Measurements from ENCODE around the gene CACNB4. TPM values are rescaled to one million over a fixed set of nuclear protein-coding genes. Genes with fewer than 3 reads are reported as not detected.

CACNB4 gene
- total RNA-seq, 1 donor from 2014 or later = 5.6 TPM

DNA sequence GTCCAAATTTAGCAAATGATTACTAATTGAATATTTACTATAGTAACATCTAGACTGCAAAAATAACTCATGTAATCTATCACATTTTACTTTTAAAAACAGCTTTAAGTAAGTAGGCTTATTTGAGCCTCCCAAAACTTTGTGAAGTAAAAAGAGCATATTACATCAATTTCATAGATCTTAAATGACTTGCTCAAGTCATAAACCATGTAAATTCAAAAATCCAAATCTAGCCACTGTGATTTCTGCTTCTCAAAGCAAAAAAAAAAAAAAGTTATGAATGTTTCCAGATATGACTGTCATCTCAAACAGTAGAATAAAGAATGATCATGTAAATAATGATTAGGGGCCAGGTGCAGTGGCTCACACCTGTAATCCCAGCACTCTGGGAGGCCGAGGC is 37.5 kb downstream of the CACNB4 start:
- no peaks in the 10 kb centered on the region for H3K27me3 Mint-ChIP-seq
- TF ChIP-seq, protein P1, sequence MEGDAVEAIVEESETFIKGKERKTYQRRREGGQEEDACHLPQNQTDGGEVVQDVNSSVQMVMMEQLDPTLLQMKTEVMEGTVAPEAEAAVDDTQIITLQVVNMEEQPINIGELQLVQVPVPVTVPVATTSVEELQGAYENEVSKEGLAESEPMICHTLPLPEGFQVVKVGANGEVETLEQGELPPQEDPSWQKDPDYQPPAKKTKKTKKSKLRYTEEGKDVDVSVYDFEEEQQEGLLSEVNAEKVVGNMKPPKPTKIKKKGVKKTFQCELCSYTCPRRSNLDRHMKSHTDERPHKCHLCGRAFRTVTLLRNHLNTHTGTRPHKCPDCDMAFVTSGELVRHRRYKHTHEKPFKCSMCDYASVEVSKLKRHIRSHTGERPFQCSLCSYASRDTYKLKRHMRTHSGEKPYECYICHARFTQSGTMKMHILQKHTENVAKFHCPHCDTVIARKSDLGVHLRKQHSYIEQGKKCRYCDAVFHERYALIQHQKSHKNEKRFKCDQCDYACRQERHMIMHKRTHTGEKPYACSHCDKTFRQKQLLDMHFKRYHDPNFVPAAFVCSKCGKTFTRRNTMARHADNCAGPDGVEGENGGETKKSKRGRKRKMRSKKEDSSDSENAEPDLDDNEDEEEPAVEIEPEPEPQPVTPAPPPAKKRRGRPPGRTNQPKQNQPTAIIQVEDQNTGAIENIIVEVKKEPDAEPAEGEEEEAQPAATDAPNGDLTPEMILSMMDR (conservative IDR thresholded peaks at IDR 0.05) = no peak
- H3K9me3 Mint-ChIP-seq = peaks cover 13% of the 10 kb centered on the region
- no peak overlapping the region for H3K4me3 Mint-ChIP-seq
- H3K4me1 Mint-ChIP-seq (ENCODE audit: unreplicated experiment) = no peaks in the 10 kb centered on the region
- H3K36me3 Mint-ChIP-seq = no peaks in the 10 kb centered on the region
- no peak for DNase-seq (ENCODE audit: extremely low spot score, unreplicated experiment)
- no peak overlapping the region for H3K27ac Mint-ChIP-seq

DNA sequence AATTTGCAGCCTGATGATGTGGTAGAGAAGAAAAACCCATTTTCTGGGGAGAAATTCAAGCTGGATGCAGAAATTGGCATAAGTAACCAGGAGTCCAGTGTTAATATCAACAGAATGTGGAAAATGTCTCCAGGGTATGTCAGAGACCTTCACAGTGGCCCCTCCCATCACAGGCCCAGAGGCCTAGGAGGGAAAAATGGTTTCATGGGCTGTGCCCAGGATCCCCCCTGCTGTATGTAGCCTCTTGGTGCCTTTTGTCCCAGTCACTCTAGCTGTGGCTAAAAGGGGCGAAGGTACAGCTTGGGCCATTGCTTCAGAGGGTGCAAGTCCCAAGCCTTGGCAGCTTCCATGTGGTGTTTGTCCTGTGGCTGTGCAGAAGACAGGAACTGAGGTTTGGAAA is 40.2 kb downstream of the CACNB4 start:
- H3K27ac Mint-ChIP-seq = no peak overlapping the region
- H3K27me3 Mint-ChIP-seq = no peaks in the 10 kb centered on the region
- peaks cover 14% of the 10 kb centered on the region for H3K9me3 Mint-ChIP-seq
- no peaks in the 10 kb centered on the region for H3K36me3 Mint-ChIP-seq
- TF ChIP-seq, protein P1 (conservative IDR thresholded peaks at IDR 0.05) = no peak
- no peaks in the 10 kb centered on the region for H3K4me1 Mint-ChIP-seq (ENCODE audit: unreplicated experiment)
- no peak overlapping the region for H3K4me3 Mint-ChIP-seq
- DNase-seq (ENCODE audit: extremely low spot score, unreplicated experiment) = no peak

DNA sequence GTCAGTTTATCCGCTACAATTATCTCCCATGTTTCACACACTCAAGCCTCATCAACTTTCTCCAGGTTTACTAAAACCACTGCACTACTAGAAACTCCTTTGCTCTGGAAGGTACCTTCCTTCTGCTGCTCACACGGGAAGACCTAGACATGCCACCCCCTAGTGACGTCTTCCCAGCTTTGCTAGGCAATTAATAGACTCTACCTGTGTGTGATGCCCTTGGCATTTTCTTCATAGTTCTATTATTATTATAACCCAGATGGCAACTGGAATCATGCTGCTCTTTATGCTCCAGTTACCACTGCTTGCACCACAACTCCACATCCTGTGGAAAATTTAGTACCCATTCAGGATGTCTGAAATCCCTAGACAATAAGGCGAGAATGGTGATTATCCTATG is 42.4 kb downstream of the CACNB4 start:
- Mint-ChIP-seq H3K4me1 (ENCODE audit: unreplicated experiment) (no peaks in the 10 kb centered on the region), H3K9me3 (peaks cover 14% of the 10 kb centered on the region), H3K27ac (no peak overlapping the region), H3K27me3 (no peaks in the 10 kb centered on the region), H3K36me3 (no peaks in the 10 kb centered on the region), H3K4me3 (no peak overlapping the region)
- TF ChIP-seq, protein P1 (conservative IDR thresholded peaks at IDR 0.05) = no peak
- DNase-seq (ENCODE audit: extremely low spot score, unreplicated experiment) = no peak

DNA sequence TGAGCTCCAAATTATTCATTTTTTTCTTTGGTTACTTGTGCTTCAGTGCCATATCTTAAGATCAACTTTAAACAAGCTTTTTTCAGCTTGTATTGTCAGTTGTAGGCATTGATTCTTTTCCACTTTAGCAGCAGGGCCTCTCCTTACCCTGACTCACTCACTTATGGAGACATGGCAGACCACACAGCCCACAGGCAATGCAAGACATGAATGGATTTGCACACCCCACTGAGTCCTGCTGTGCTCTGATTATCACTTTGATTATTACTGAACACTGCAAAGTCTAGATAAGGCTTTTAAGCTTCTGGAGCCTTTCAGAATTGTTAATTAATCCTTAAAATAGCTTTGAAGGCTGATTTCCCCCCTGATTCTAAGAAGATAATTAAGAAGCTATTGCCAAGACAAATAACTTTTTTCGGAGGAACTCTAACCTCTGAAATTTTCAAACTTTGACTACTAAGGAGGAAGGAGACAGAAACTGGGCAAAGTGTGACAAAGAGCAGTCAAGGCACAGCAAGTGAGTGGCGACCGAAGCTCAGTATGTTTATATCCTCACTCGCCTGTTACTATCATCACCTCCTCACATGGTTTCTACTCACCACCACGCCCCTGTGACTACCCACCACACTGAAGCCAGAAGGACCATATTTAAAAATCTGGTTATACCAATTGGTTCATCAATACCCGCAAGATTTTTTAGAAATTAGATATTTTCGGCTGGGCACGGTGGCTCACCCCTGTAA is 43.3 kb downstream of the CACNB4 start:
- Mint-ChIP-seq H3K4me1 (ENCODE audit: unreplicated experiment) (no peaks in the 10 kb centered on the region), H3K4me3 (no peak overlapping the region)
- TF ChIP-seq, protein P1 (conservative IDR thresholded peaks at IDR 0.05) = no peak

DNA sequence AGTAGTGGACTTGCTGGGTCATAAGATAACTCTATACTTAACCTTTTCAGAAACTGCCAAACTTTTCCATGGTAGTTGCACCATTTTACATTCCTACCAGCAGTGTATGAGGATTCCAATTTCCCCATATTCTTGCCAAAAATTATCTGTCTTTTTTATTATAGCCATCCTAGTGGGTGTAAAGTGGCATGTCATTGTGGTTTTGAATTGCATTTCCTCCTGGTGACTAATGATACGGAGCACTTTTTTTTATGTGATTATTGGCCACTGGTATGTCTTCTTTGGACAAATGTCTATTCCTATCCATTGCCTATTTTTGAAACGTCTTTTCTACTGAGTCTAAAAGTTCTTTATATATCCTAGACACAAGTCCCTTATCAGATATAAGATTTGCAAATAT is 44.3 kb downstream of the CACNB4 start:
- DNase-seq (ENCODE audit: extremely low spot score, unreplicated experiment) = no peak
- H3K4me1 Mint-ChIP-seq (ENCODE audit: unreplicated experiment) = no peaks in the 10 kb centered on the region
- H3K36me3 Mint-ChIP-seq = no peaks in the 10 kb centered on the region
- H3K4me3 Mint-ChIP-seq = no peak overlapping the region
- H3K27ac Mint-ChIP-seq = no peak overlapping the region
- TF ChIP-seq, protein P1 (conservative IDR thresholded peaks at IDR 0.05) = no peak
- H3K27me3 Mint-ChIP-seq = no peaks in the 10 kb centered on the region
- peaks cover 14% of the 10 kb centered on the region for H3K9me3 Mint-ChIP-seq

More for the DNA sequence above, 43.3 kb downstream of the CACNB4 start:
- H3K27me3 Mint-ChIP-seq = no peaks in the 10 kb centered on the region
- H3K36me3 Mint-ChIP-seq = no peaks in the 10 kb centered on the region
- no peak overlapping the region for H3K27ac Mint-ChIP-seq
- H3K9me3 Mint-ChIP-seq = peaks cover 14% of the 10 kb centered on the region
- DNase-seq (ENCODE audit: extremely low spot score, unreplicated experiment) = no peak

All from type B pancreatic cell (in vitro differentiated cells).